GM12873 (cell line): ENCODE measurements around the gene MTUS2.

Source experiments
- TF ChIP-seq, protein P1 (sequence below): IDR thresholded peaks from 2 replicates; pipeline ENCODE4 v1.5.1; 2012; ENCODE audit warnings: low read depth, mild to moderate bottlenecking, moderate library complexity, low read length, control low read depth; ENCODE audit not compliant: insufficient read depth; ENCODE audit errors: missing control alignments

The MTUS2 gene

DNA sequence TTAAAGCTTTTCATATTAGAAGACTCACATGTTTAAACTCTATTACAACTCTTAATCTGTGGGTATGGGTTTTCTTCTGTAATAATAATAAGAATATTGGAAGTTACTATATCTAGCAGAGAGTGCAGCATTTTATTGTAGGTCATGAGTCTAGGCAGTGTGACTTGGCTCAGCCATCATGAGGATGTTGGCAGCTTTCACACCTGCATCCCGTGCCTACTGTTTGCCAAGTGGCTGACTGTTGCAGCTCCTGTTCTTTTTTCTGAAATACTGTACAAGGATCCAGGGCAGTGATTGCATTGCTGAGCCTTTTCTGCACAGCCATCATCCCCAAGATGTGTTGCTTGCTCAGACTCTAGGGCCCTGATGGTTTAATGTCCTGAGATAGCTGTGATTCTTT is 47.4 kb downstream of the MTUS2 start:
- TF ChIP-seq, protein P1, sequence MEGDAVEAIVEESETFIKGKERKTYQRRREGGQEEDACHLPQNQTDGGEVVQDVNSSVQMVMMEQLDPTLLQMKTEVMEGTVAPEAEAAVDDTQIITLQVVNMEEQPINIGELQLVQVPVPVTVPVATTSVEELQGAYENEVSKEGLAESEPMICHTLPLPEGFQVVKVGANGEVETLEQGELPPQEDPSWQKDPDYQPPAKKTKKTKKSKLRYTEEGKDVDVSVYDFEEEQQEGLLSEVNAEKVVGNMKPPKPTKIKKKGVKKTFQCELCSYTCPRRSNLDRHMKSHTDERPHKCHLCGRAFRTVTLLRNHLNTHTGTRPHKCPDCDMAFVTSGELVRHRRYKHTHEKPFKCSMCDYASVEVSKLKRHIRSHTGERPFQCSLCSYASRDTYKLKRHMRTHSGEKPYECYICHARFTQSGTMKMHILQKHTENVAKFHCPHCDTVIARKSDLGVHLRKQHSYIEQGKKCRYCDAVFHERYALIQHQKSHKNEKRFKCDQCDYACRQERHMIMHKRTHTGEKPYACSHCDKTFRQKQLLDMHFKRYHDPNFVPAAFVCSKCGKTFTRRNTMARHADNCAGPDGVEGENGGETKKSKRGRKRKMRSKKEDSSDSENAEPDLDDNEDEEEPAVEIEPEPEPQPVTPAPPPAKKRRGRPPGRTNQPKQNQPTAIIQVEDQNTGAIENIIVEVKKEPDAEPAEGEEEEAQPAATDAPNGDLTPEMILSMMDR: no peak

DNA sequence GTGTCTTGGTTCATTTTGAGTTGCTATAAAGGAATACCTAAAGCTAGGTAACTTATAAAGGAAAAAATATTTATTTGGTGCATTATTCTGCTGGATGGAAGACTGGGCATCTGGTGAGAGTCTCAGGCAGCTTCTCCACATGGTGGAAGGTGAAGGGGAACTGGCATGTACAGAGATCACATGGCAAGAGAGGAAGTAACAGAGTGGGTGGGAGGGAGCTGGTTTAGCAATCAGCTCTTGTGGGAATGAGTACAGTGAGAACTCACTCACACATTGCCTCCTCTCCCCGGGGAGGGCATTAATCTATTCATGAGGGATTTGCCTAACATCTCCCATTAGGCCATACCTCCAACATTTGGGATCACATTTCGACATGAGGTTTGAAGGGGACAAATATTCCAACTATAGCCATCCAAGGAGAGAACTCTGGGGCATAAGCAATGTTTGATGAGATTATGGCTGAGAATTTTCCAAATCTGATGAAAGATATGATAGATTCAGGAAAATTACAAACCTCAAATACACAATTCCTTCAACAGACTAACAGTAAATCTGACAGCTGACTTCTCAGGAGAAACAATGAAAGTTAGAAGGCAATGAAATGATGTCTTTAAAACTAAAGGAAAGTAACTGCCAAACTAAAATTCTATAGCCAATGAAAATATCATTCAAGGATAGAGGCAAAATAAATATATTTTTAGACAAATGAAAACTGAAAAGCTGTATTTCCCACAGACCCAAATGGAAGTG is 52.5 kb downstream of the MTUS2 start:
- TF ChIP-seq, protein P1: no peak

DNA sequence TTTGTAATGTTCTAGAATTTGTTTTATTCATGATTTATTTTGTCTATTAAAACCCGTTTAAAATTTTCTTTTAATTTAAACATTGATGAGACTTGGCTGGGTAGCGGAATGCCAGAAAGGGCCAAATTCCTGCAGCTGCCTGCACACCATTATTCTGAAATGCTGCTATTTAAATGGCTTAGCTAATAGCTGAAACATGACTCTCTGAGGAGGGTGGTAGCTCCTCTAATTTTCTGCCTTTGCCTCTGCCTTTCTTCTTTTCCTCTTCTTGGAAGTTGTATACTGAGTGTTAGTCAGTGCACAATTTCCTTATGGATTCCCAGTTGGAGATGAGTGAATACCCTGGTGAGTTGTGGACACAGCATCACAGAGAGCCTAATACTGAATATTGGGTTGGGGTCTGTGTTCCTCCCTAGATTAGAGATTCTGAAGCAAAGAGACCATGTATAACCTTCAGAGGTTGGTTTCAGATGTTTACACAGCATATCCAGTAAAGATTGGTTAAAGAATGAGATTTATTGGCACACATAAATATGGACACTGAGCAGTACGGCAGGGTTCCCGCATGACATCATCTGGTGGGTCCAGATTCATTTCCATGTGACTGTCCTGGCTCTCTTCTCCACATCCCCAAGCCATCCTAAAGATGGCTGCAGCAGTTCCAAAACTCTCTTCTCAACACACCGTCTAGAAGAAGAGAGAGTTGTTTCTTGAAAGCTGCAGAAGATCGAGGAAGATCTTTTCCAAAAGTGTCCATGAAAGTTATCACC is 55.9 kb downstream of the MTUS2 start:
- TF ChIP-seq, protein P1: no peak

DNA sequence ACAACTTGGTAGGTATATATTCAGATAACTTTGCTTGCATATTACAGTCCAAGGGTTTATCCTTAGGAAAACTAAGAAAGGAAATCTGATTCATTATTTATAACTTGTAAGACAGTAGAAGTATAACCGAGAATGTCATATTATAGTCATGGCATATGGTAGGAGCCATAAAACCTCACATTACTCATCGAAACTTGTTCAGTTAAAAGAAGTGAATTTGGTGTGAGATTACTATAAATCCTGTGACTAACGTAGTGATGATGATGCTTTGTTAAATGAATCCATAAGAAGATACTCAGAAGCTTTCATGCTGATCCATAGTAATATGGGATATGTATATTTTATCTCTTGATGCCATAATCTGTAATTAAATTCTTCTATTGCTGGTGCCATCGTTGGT is 57.3 kb downstream of the MTUS2 start:
- TF ChIP-seq, protein P1: no peak

DNA sequence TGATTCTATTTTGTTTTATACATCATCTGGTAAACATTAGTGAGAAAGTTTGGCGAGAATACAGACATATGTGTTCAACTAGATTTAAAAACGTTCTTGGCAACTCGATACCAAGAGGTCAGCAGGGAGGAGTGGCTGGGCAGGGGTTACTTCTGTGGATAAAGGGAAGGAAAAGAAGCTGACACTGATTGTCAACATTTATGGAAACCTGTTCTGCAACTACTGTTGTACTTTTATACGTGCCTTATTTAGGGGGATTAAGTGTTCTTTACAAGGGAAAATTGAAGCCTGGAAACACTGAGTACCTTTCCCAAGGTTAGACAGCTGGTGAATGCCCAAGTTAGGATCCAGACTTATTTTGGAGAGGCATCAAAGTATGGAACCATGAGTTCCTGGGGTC is 65.0 kb downstream of the MTUS2 start:
- TF ChIP-seq, protein P1: no peak

DNA sequence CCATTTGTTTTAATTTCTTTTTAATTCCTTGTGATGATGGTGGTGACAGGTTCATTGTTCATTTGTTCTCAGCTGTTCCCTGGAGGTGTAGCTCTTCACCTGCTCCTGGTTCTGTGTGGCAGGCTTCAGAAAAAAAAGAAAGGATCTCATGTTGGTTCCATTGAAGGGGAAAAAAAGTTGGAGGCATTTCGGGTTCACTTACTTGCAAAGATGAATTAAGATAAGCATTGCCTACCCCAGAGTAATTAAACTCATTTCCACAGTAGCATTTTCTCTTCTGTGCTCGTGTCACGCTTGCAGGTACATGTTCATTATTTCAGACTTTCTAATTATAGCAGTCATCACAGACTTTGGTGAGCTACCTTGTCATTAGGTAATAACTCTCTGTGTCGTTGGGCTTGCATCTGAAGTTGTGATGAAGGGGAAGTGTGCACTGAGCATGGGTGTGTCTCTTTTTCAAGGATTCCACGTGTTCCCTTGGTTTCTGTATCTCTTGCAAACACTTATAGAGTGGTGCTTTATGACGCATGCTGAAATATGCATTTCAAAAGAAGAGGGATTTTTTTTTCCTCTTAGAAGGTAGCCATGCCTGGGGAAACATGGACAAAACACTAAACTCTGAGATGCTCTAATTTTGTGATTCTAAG is 69.1 kb downstream of the MTUS2 start:
- TF ChIP-seq, protein P1: no peak

DNA sequence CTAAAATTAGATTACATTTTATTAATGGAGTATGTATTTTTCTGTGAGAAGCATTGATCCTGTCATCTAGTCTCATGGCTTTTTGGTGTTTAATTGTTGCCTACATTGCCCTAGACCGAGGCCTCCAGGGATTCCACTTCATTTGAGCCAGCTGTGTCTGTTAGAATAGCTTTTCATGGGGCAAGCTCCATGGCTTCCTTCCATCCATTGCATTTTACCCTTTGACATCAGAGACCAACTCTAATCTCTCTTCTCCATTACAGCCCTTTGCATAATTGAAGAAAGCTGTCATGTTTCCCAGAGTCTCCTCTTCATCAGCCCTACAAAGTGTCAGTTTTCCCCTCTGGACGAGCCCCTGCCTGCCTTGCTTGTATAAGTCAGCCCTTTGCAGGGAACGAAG is 70.6 kb downstream of the MTUS2 start:
- TF ChIP-seq, protein P1: no peak
